ENCODE data around the gene ATP2B2.
"Not testable (repeated sequence)": the region's sequence is repeated elsewhere in the genome, so short reads cannot be mapped to it uniquely, and the experiment has no call there.

ATP2B2 gene

GRCh38 chr3:10317311-10317960 is 187.9 kb downstream of the ATP2B2 start:
- no peak for DNase-seq

GRCh38 chr3:10315771-10316344 is 189.5 kb downstream of the ATP2B2 start:
- DNase-seq = no peak

GRCh38 chr3:10315101-10315500 is 190.3 kb downstream of the ATP2B2 start:
- DNase-seq = no peak

GRCh38 chr3:10312861-10313260 is 192.5 kb downstream of the ATP2B2 start:
- DNase-seq = no peak

- DNase-seq = no peak
Measured at GRCh38 chr3:10312391-10312790, 193.0 kb downstream of the ATP2B2 start.

- DNase-seq = no peak
Measured at GRCh38 chr3:10311710-10312109, 193.7 kb downstream of the ATP2B2 start.

GRCh38 chr3:10310578-10310977 is 194.8 kb downstream of the ATP2B2 start:
- no peak for DNase-seq

- no peak for DNase-seq
Measured at GRCh38 chr3:10309736-10310135, 195.7 kb downstream of the ATP2B2 start.

GRCh38 chr3:10308678-10309077 is 196.7 kb downstream of the ATP2B2 start:
- DNase-seq = no peak

GRCh38 chr3:10306156-10306555 is 199.2 kb downstream of the ATP2B2 start:
- no peak for DNase-seq

GRCh38 chr3:10305331-10305902 is 200.0 kb downstream of the ATP2B2 start:
- no peak for DNase-seq

- DNase-seq = no peak
Measured at GRCh38 chr3:10304905-10305304, 200.5 kb downstream of the ATP2B2 start.

- DNase-seq = no peak
Measured at GRCh38 chr3:10303785-10304184, 201.6 kb downstream of the ATP2B2 start.

- DNase-seq = no peak
Measured at GRCh38 chr3:10303105-10303504, 202.3 kb downstream of the ATP2B2 start.

GRCh38 chr3:10300087-10300486 is 205.3 kb downstream of the ATP2B2 start:
- DNase-seq = no peak

- no peak for DNase-seq
Measured at GRCh38 chr3:10299679-10300078, 205.7 kb downstream of the ATP2B2 start.

- no peak for DNase-seq
Measured at GRCh38 chr3:10299175-10299574, 206.2 kb downstream of the ATP2B2 start.

- DNase-seq = not testable (repeated sequence)
Measured at GRCh38 chr3:10298064-10298463, 207.3 kb downstream of the ATP2B2 start.

GRCh38 chr3:10294030-10294586 is 211.3 kb downstream of the ATP2B2 start:
- no peak for DNase-seq

GRCh38 chr3:10292505-10293419 is 212.6 kb downstream of the ATP2B2 start, which contains the start of gene GHRL:
TSS of gene GHRL (minus strand) at chr3:10292947. CDS start at chr3:10290180, 2,767 bp downstream.
- no peak for DNase-seq

- DNase-seq = no peak
Measured at GRCh38 chr3:10291641-10292040, 213.7 kb downstream of the ATP2B2 start.

- no peak for DNase-seq
Measured at GRCh38 chr3:10290481-10291176, 214.8 kb downstream of the ATP2B2 start.

Data from CD4-positive, alpha-beta T cell treated with Interleukin-6 for 4 hours (primary cell).